Ureter (tissue), 1 donor: Measurements from ENCODE around the gene TRAK1. TPM values are rescaled to one million over a fixed set of nuclear protein-coding genes. Genes with fewer than 3 reads are reported as not detected.
"Not testable (repeated sequence)": the region's sequence is repeated elsewhere in the genome, so short reads cannot be mapped to it uniquely, and the experiment has no call there.

Source experiments
- DNase-seq: peaks from one replicate; pipeline ENCODE4 v3.0.0-alpha.2; 2020; ENCODE audit warnings: low spot score
- total RNA-seq: library from RNA; stranded (reverse); gene quantifications from one replicate; pipeline ENCODE4 v1.2.4, GENCODE V29; 2023
- donor health status: DM: yes; HTN: yes; CAD: no.

Gene TRAK1
- total RNA-seq, 1 donor from 2014 or later, result 142 TPM

DNA sequence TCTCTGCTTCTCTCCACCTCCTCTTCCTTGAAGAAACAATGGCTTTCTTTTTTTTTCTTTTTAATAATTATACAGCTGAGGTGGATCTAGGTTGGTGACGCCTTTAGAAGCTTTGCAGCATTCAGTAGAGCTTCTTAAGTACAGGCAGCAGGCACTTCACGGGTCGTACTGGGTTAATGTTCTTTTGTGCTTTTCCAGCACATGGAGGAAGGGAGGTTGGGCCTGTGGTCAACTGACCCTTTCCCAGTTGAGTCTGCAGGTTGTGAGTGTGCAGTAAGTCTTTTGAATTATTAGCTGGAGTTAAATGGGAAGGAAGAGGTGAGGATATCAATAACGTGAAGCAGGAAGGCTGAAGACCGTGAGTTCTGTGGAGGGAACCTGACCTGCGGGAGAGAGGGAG is 7.0 kb downstream of the TRAK1 start:
- DNase-seq, result no peak

GRCh38 chr3:42099020-42099765 is 8.0 kb downstream of the TRAK1 start:
- no peak for DNase-seq

GRCh38 chr3:42101048-42101447 is 9.9 kb downstream of the TRAK1 start:
- DNase-seq, result no peak

DNA sequence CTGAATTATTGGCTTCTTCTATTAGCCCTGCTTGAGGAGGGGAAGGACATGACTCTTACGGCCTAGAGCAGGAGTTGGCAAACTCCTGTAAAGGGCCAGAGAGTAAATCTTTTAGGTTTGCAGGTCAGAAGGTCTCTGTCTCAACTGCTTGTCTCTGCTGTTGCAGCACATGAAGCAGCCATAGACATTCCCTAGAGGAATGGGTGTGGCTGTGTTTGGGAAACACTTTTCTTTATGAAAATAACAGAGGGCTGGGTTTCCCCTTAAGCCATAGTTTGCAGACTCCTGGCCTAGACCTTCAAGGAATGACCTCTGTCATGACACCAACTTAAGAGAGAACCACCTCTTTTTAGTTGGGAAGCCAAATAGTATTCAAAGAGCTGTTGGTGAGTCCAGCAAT is 10.3 kb downstream of the TRAK1 start:
- DNase-seq, result no peak

DNA sequence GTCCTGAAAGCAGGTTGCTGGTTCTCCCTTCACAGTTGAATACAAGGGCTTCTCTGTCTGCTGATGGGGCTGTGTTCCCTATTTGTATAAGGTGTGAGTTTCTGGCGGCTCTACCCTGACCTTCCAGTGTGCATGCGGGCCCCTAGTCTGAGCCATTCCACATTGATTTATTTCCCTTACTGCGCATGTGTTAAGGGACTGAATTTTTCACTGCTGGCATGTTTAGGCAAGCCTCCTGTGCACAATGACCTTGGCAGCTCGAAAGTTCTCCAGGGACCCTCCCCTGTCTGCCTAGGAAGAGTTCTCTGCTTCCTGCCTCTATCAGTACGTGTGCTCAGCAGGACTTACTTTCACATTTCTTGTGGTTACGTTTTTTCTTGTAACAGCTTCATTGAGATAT is 11.4 kb downstream of the TRAK1 start:
- DNase-seq, result no peak

DNA sequence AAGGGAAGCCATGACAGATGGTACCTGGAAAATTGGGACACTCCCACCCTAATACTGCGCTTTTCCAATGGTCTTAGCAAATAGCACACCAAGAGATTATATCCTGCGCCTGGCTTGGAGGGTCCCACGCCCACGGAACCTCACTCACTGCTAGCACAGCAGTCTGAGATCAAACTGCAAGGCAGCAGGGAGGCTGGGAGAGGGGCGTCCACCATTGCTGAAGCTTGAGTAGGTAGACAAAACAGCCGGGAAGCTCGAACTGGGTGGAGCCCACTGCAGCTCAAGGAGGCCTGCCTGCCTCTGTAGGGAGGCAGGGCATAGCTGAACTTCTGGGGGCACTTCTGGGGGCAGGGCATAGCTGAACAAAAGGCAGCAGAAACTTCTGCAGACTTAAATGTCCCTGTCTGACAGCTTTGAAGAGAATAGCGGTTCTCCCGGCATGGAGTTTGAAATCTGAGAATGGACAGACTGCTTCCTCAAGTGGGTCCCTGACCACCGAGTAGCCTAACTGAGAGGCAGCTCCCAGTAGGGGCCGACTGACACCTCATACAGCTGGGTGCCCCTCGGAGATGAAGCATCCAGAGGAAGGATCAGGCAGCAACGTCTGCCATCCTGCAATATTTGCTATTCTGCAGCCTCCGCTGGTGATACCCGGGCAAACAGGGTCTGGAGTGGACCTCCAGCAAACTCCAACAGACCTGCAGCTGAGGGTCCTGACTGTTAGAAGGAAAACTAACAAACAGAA is 12.9 kb downstream of the TRAK1 start:
- not testable (repeated sequence) for DNase-seq

DNA sequence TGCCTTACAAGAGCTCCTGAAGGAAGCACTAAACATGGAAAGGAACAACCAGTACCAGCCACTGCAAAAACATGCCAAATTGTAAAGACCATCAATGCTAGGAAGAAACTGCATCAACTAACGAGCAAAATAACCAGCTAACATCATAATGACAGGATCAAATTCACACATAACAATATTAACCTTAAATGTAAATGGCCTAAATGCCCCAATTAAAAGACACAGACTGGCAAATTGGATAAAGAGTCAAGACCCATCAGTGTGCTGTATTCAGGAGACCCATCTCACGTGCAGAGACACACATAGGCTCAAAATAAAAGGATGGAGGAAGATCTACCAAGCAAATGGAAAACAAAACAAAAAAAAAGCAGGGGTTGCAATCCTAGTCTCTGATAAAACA is 14.8 kb downstream of the TRAK1 start:
- DNase-seq, result not testable (repeated sequence)

- no peak for DNase-seq
Observed at GRCh38 chr3:42106646-42107045, 15.5 kb downstream of the TRAK1 start.

- no peak for DNase-seq
Observed at GRCh38 chr3:42110631-42111030, 19.5 kb downstream of the TRAK1 start.

DNA sequence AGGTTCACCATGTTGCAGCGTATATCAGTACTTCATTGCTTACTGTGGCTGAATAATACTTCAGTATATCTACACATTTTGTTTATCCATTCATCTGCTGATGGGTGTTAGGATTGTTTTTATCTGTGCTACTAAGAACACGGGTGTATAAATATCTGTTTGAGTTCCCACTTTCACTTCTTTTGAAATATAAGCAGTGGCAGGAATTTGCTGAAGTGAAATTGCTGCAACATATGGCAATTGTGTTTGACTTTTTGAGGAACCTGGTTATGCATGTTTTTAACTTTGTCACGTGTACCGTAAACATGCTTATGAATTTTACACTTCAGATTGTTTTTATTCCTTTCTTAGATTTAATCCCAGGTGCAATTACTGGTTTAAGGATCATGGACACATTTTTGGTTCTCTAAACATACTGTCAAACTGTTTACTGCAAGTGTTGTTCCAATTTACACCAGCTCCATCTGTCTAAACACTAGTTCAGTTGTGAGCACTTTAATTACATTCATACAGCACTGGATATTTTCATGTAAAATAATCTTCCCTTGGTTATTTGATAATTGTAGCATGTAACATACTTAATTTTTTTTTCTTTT is 23.1 kb downstream of the TRAK1 start:
- no peak for DNase-seq

DNA sequence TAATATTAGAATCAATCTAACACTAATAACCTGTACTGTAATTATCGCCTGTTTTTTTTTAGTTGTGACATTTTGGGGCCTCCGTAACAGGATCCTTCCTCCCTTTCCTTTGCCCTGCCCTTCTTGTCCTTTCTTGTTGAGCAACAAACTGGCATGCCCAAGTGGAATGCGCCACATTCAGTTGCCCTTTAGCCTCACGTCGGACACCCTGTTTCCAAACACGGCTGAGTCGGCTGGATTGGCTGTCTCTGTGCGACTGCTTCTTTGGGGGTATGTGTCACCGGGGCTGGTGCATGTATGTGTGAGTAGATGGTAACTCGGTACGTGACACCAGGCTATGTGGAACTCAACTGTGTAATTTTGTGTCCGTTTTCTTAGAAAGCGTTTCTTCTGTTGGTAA is 24.1 kb downstream of the TRAK1 start:
- no peak for DNase-seq

DNA sequence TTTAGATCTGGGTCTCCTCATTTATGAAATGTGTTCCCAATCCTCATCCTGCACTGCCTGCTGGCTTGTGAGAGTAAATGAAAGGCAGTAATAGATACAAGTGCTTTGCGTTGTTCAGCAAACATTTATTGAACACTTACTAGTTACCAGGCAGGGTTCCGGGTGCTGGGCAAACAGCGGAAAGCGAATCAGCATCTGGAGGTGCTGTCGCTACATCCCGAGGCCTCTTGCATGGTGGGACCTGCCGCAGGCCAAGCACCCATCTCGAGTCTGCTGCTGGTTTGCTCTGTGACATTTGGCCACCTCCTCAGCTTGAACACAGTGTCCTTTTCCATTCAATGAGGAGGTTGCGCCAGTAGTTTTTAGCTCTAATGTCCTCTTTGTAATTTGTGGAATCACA is 24.8 kb downstream of the TRAK1 start:
- DNase-seq, result no peak

GRCh38 chr3:42116466-42116865 is 25.3 kb downstream of the TRAK1 start:
- no peak for DNase-seq

GRCh38 chr3:42117175-42118008 is 26.2 kb downstream of the TRAK1 start:
- DNase-seq, result peak; percentile 55

DNA sequence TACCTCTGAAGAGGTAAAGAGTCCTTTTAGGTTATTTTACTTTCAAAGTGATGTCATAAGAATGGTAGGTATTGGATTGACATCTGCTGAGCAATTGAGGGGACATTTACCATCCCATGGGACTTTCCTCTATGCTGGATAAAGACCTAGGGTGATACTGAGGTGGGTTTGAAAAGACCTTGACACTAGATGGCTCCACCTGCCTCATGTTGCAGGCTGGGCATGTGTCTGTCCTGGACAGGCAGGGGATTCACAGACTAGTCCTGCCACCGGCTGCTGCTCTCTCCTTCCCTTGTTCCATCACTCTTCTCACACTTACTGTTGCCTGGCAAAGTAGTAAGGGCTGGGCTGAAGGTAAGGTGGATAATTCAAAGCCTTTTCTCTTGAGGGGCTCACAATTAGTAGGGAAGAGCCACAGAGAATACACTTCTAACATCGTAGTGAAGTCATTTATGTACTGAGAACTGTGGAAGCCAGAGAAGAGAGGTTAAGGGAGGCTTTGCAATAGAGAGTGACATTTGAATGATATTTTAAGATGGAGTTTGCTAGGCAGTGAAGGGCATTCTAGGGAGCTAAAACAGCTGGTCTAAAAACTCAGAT is 27.7 kb downstream of the TRAK1 start:
- no peak for DNase-seq

DNA sequence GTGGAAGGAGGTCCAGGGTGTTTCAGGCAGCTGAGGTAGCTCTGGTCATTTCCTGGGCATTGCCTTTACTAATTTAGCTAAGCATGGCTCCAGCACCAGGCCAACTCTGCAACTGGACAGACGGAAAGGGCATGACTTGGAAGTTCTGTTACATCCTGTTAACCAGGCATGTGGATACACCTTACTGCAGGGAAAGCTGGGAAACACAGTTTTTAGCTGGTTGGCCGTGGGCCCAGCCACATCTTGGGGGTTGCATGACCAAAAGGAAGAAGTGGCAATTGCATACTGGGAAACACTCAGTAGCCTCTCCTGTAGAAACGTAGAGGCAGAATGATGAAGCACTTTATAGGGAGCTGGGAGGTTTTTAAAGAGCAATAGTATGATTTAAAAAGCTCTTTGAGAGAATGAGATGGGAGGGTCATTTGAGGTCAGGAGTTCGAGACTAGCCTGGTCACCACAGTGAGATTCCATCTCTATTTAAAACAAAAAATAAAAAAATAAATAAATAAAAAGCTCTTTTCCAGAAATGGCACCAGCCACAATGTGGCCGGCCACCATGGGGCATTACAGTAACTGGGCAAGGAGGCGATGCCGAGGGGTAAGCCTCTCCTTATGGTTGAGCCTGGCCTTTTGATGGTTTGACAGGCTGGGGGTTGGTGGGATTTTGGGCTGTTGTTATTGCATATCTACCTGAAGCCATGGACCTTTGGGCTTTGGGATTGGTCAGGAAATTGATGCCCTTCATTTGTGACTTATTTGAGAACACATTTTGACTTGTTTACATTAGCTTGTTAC is 28.6 kb downstream of the TRAK1 start:
- peak; percentile 39 for DNase-seq

GRCh38 chr3:42120866-42121265 is 29.7 kb downstream of the TRAK1 start:
- peak; percentile 19 for DNase-seq

DNA sequence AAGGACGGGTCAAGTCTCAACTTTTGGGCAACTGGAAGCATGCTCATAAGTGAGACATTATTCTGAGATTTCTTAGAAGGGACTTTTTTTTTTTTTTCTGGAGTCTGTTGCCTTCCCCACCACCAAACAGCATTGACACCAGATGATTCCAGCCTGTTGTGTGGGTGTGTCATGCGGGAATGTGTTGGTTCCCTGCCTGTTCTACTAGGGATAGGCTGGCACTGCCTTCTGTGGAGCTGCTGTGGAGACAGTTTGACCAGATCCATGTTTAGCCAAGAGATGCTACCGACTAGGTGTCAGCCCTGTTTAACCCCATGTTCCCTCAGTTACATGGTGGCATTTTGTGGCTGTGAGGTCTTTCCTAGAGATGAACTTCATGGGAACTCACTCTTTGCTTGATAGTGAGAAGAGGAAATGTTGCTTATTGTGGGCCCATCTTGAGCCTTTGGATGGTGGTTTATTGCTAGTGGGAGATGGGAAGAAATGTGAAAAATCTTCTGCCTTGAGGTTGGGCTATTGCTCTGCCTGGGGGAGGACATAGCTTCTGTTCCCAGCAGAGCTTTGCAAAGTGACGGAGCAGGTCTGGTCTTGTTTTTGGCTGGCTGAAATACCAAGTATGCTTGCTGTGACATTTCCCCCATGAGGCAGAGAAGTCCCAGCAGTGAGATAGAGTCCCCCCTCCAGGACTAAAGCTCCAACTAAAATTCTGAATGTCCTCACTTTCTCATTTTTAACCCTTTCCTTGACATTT is 31.3 kb downstream of the TRAK1 start:
- peak; percentile 27 for DNase-seq

- DNase-seq, result no peak
Observed at GRCh38 chr3:42123012-42123581, 31.9 kb downstream of the TRAK1 start.
